ENCODE data around the gene HSP90AB1.
A peak's percentile ranks its signal among the peaks of the same experiment; 100 is the strongest.

DNA sequence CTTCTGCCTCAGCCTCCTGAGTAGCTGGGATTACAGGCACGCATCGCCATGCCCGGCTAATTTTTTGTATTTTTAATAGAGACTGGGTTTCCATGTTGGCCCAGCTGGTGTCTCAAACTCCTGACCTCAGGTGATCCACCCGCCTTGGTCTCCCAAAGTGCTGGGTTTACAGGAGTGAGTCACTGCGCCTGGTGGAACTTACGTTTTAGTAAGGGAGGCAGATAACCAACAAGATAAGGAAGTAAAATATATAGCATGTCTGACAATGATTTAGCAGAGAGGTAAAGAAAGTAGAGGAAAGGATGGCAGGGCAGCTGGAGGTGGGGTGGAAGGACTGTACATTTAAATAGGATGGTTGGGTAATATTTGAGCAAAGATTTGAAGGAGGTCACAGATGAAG lies 42.9 kb upstream of the HSP90AB1 start:
- no peak for TF ChIP-seq HDGF (IDR thresholded peaks at IDR 0.05)
- TF ChIP-seq POLR2A (conservative IDR thresholded peaks at IDR 0.05) = no peak
- TF ChIP-seq, protein P1, sequence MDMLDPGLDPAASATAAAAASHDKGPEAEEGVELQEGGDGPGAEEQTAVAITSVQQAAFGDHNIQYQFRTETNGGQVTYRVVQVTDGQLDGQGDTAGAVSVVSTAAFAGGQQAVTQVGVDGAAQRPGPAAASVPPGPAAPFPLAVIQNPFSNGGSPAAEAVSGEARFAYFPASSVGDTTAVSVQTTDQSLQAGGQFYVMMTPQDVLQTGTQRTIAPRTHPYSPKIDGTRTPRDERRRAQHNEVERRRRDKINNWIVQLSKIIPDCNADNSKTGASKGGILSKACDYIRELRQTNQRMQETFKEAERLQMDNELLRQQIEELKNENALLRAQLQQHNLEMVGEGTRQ (CRISPR knock-in tag; IDR thresholded peaks at IDR 0.05) = no peak
- TF ChIP-seq RCOR1 (IDR thresholded peaks at IDR 0.05; ENCODE audit: borderline replicate concordance in 1 of 2, low read depth in 2 of 2, low read length in 2 of 2) = peak in 1 of 2 experiments; percentile 65; a peak in 1 of 4 replicates

All from K562 (cell line).